ENCODE measurements around the gene ST6GALNAC4. TPM values are rescaled to one million over a fixed set of nuclear protein-coding genes. Genes with fewer than 3 reads are reported as not detected.

ST6GALNAC4 gene
- total and polyA plus RNA-seq, 9 of the 15 experiments (the other 6 are each of a cell fraction or from before 2014, with no cell fraction given), result 2.6 to 43.1 (median 15.4) TPM

- Histone ChIP-seq H4K20me1 (replicated peaks; ENCODE audit: control insufficient read depth, insufficient read depth, low read length) (no peaks in the 10 kb centered on the region), H3K79me2 (ENCODE audit: control insufficient read depth, insufficient read depth, low read length) (no peaks in the 10 kb centered on the region), H3K9me1 (ENCODE audit: control insufficient read depth, insufficient read depth, low read length) (no peaks in the 10 kb centered on the region), H3K4me1 (replicated peaks in 1 of 2; ENCODE audit: control insufficient read depth in 2 of 2, insufficient read depth in 2 of 2, low read length in 2 of 2) (peaks cover 0 to 35% of the 10 kb centered on the region in 2 experiments; a peak in 3 of 5 replicates), H3K27ac (ENCODE audit: extremely low read depth, low read depth, low read length) (no peak overlapping the region; the same call in 2 of the 3 replicates), H3K4me3 (no peak overlapping the region), H3K9me3 (replicated peaks; ENCODE audit: control insufficient read depth, insufficient read depth, low read depth, low read length) (no peaks in the 10 kb centered on the region; the same call in 1 of the 2 replicates), H3K36me3 (ENCODE audit: control insufficient read depth, insufficient read depth, low read length) (peaks cover 64% of the 10 kb centered on the region), H3K27me3 (ENCODE audit: control insufficient read depth in 2 of 2, insufficient read depth in 2 of 2, low read length in 2 of 2) (no peaks in the 10 kb centered on the region), H3K9ac (ENCODE audit: insufficient read depth in 1 of 2, low read depth in 2 of 2, low read length in 2 of 2) (peak overlapping the region in 1 of 2 experiments; percentile 78; a peak in 1 of 4 replicates), H3K4me2 (ENCODE audit: insufficient read depth, low read length) (no peak overlapping the region), H2AFZ (ENCODE audit: low read depth, low read length) (no peak overlapping the region)
- ChIA-PET CTCF (ENCODE audit: low intra/inter-chr PET ratio) (no interaction called here), POLR2A (interaction anchor here (1.2 to 1.9 kb wide), 2 partner anchors 9 to 10 kb away, joined by 3 to 5 read pairs; no protein-coding TSS in a partner anchor)
- in situ Hi-C loops (cut with MboI) (no loop called here), intact Hi-C loops (cut with micrococcal nuclease) (no loop called here)
- ATAC-seq, result peak; percentile 84
- TF ChIP-seq MED1 (CRISPR knock-in tag; IDR thresholded peaks at IDR 0.05; ENCODE audit: borderline replicate concordance) (0 out of 2 replicates have a peak, but pooled peaks have one; percentile 46), RAD21 (CRISPR knock-in tag; conservative IDR thresholded peaks at IDR 0.05 in 1 of 2, IDR thresholded peaks at IDR 0.05 in 1 of 2) (peak in 1 of 2 experiments; percentile 26; a peak in 1 of 4 replicates), CTCF (IDR thresholded peaks at IDR 0.05 in 2 of 3, conservative IDR thresholded peaks at IDR 0.05 in 1 of 3; ENCODE audit: insufficient read depth in 2 of 3, low read depth in 1 of 3, low read length in 3 of 3) (peak; percentile 33 to 46 (median 44); a peak in 4 of 6 replicates), ZNF253 (CRISPR knock-in tag; conservative IDR thresholded peaks at IDR 0.05) (no peak)
- WGBS (ENCODE audit: insufficient coverage, low coverage, missing lambda C conversion rate), result 41% methylated on average over 2 of the region's 2 CpGs
- no TSS peak for BruUV-seq (replicated peaks)
- FAIRE-seq, result peak; percentile 86
- DNase-seq (ENCODE audit: extremely low read depth in 1 of 4, low spot score in 3 of 4), result no peak
Observed at GRCh38 chr9:127887792-127888191, 29.0 kb downstream of the ST6GALNAC4 start.
